PC-3 (cell line): Measurements from ENCODE around the gene C11orf58. TPM values are rescaled to one million over a fixed set of nuclear protein-coding genes. Genes with fewer than 3 reads are reported as not detected.

Source experiments
- ATAC-seq: fragments of 200-7000 bp; cut with Tn5 transposase; 2 replicates; pipeline ENCODE4 v1.9.1; 2020; ENCODE audit warnings: mild to moderate bottlenecking, moderate library complexity
- BruUV-seq: library from RNA; stranded (reverse); fragments of 400-500 nt; replicated peaks from 2 replicates; lab custom pipeline; 2021; lab: Mats Ljungman, UMichigan
- CTCF ChIA-PET: fragments of 300-600 bp; sonication (Branson Sonifier 250); formaldehyde crosslinking; loops from one replicate; lab custom pipeline; 2022; ENCODE audit warnings: antibody characterized with exemption; lab: Charles Lee
- POLR2A ChIA-PET: fragments of 300-600 bp; sonication (Branson Sonifier 250); formaldehyde crosslinking; loops from one replicate; lab custom pipeline; 2022; ENCODE audit warnings: antibody characterized with exemption; ENCODE audit not compliant: unreplicated experiment; lab: Charles Lee
- DNase-seq: peaks from one replicate; pipeline ENCODE4 v3.0.0-alpha.2; 2015
- H2AFZ ChIP-seq: fragments of 300-600 bp; sonication (generic); 2 replicates; pipeline ENCODE4 v1.6.0; 2016; ENCODE audit warnings: antibody characterized with exemption, low read length
- H3F3A ChIP-seq: fragments of 300-600 bp; sonication (generic); one replicate; pipeline ENCODE4 v1.6.0; 2017; ENCODE audit warnings: antibody characterized with exemption, low read length, control low read depth, mild to moderate bottlenecking; ENCODE audit not compliant: unreplicated experiment
- H3K27ac ChIP-seq: fragments of 300-600 bp; sonication (generic); 2 replicates; pipeline ENCODE4 v1.5.1; 2016; ENCODE audit warnings: mild to moderate bottlenecking, low read length
- H3K27me3 ChIP-seq: fragments of 300-600 bp; sonication (generic); 2 replicates; pipeline ENCODE4 v1.6.1; 2016; ENCODE audit warnings: low read length, mixed read lengths
- H3K36me3 ChIP-seq: fragments of 300-600 bp; sonication (generic); 2 replicates; pipeline ENCODE4 v1.6.1; 2016; ENCODE audit warnings: low read depth, mixed run types, low read length, mixed read lengths
- H3K4me1 ChIP-seq: fragments of 300-600 bp; sonication (generic); 2 replicates; pipeline ENCODE4 v1.5.1; 2016; ENCODE audit warnings: low read length; ENCODE audit not compliant: insufficient read depth
- H3K4me2 ChIP-seq: fragments of 300-600 bp; sonication (generic); 2 replicates; pipeline ENCODE4 v1.6.0; 2016; ENCODE audit warnings: low read length
- H3K4me3 ChIP-seq: fragments of 300-600 bp; sonication (generic); 2 replicates; pipeline ENCODE4 v1.5.1; 2016; ENCODE audit warnings: mild to moderate bottlenecking, low read length, mixed read lengths
- H3K79me2 ChIP-seq: fragments of 300-600 bp; sonication (generic); 2 replicates; pipeline ENCODE4 v1.6.1; 2017; ENCODE audit warnings: low read length, mixed read lengths
- H3K9ac ChIP-seq: fragments of 300-600 bp; sonication (generic); 2 replicates; pipeline ENCODE4 v1.6.0; 2016; ENCODE audit warnings: mild to moderate bottlenecking, low read length
- H3K9me2 ChIP-seq: fragments of 300-600 bp; sonication (generic); replicated peaks from 2 replicates; pipeline ENCODE4 v1.6.1; 2016; ENCODE audit warnings: mixed run types, low read length, mixed read lengths
- H3K9me3 ChIP-seq: fragments of 300-600 bp; sonication (generic); 2 replicates; pipeline ENCODE4 v1.6.1; 2016; ENCODE audit warnings: low read length, mixed read lengths
- H4K20me1 ChIP-seq: fragments of 300-600 bp; sonication (generic); 2 replicates; pipeline ENCODE4 v1.6.1; 2016; ENCODE audit warnings: low read length, mixed read lengths
- EZH2 ChIP-seq: fragments of 300-600 bp; sonication (generic); IDR thresholded peaks from one replicate; pipeline ENCODE4 v1.6.1; 2017; ENCODE audit warnings: antibody characterized with exemption, mild to moderate bottlenecking, low read length; ENCODE audit not compliant: unreplicated experiment
- EZH2phosphoT487 ChIP-seq: fragments of 300-600 bp; sonication (generic); IDR thresholded peaks from 2 replicates; pipeline ENCODE4 v1.6.1; 2018; ENCODE audit warnings: mild to moderate bottlenecking, antibody characterized with exemption, low read length, borderline replicate concordance
- intact Hi-C: fragments of 100-400 bp; cut with micrococcal nuclease; formaldehyde crosslinking; loops from 2 replicates; pipeline ENCODE4 v1.9.0; 2023
- total RNA-seq: library from RNA; depleted of rRNA; stranded (reverse); fragments of >200 nt; gene quantifications from 2 replicates; pipeline ENCODE4 v1.2.3, GENCODE V29; 2014
- TF ChIP-seq, protein P1 (sequence below): fragments of 300-600 bp; sonication (generic); conservative IDR thresholded peaks from 2 replicates; pipeline ENCODE4 v1.5.1; 2017; ENCODE audit warnings: antibody characterized with exemption, low read depth, mild to moderate bottlenecking, low read length

The C11orf58 gene
- total RNA-seq, 1 experiment from 2014 or later, result 157 TPM

DNA sequence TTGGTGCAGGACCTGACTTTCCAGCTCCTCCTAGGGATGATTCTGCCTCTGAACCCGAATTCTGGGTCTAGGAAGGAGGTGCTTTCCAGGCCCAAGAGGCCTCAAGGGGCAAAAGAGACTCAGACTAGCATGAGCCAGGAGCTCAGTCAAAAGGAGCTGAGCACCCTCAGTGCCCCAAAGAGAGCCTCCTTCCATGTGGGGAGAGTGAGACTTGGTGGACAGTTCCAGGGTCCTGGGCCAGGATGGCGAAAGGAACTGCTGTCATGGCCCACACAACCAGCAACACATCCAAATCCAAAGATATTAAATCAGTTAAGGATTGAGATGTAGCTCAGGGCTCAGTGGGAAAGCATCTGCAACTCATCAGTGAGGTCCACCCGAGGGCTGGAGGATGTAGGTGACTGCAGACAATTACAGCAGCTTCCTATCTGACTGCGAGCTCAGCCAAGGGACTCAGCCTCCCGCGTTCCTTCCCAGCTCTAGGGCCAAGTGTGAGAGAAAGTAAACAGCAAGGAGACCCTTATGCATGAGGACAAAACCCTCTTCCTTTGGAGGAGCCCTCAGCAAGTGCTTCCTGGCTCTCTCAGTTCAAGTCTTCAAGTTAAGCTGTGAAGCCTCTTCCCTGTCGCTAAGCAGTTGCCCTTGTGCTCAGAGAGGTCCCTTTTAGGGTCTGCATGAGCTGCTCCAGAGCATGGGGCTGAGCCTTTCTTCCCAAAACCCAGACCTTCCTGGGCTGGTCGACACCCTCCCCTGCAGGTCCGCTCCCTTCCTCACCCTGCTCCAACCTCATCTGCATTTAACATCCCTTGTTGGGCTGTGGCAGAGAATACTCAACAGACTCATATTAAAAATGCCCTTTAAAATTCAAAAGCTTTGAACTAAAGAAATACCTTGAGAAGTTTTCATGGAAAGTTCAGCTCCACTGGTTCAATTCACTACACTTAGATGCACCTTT lies 35.8 kb downstream of the C11orf58 start:
- Histone ChIP-seq H3K27me3 (no peaks in the 10 kb centered on the region), H3K4me2 (no peak overlapping the region), H3K9ac (no peak overlapping the region), H3K9me2 (no peaks in the 10 kb centered on the region), H3K27ac (no peak overlapping the region), H3K79me2 (no peaks in the 10 kb centered on the region), H2AFZ (no peak overlapping the region), H3K4me1 (peaks cover 6% of the 10 kb centered on the region), H4K20me1 (no peaks in the 10 kb centered on the region), H3F3A (no peaks in the 10 kb centered on the region), H3K9me3 (no peaks in the 10 kb centered on the region), H3K4me3 (no peak overlapping the region), H3K36me3 (no peaks in the 10 kb centered on the region)
- ATAC-seq (no peak), DNase-seq (no peak)
- TF ChIP-seq EZH2phosphoT487 (no peak), EZH2 (no peak)
- TF ChIP-seq, protein P1, sequence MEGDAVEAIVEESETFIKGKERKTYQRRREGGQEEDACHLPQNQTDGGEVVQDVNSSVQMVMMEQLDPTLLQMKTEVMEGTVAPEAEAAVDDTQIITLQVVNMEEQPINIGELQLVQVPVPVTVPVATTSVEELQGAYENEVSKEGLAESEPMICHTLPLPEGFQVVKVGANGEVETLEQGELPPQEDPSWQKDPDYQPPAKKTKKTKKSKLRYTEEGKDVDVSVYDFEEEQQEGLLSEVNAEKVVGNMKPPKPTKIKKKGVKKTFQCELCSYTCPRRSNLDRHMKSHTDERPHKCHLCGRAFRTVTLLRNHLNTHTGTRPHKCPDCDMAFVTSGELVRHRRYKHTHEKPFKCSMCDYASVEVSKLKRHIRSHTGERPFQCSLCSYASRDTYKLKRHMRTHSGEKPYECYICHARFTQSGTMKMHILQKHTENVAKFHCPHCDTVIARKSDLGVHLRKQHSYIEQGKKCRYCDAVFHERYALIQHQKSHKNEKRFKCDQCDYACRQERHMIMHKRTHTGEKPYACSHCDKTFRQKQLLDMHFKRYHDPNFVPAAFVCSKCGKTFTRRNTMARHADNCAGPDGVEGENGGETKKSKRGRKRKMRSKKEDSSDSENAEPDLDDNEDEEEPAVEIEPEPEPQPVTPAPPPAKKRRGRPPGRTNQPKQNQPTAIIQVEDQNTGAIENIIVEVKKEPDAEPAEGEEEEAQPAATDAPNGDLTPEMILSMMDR, result no peak
- ChIA-PET POLR2A (no interaction called here), CTCF (no interaction called here)
- BruUV-seq, result no TSS peak
- intact Hi-C loops, result no loop called here

DNA sequence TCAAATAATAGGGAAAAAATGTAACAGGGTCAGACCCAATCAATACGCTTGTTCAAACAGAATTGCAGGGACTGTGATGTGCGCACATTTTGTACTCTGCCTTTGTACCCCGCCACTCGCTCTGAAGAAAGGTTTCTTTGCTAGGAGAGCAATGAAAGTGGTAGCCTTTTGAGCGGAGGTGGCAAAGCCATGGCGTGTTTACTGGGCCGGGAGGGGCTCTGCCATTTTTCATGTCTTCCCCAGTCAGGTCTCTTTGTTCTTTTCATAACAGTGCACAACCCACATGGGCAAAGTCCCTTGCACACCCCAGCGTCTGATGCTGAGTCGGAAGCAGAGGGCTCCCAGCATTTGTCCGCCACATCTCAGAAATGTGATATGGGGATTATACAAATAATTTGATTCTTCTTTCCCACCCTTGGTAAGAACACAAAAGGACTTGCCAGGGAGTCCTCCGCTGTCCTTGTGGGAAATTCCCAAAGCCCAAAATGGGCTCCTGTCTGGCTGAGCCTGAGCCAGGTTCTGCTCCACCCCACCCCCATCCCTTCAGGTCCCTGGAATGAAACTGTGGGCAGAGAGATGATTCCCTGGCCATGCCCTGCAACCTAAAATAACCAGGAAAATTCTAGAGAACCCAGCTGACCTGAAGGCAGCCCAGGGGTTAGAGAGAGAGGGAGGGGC lies 36.6 kb downstream of the C11orf58 start:
- intact Hi-C loops, result no loop called here
- Histone ChIP-seq H3K27ac (no peak overlapping the region), H3K9me3 (no peaks in the 10 kb centered on the region), H3K79me2 (no peaks in the 10 kb centered on the region), H3F3A (no peaks in the 10 kb centered on the region), H3K27me3 (no peaks in the 10 kb centered on the region), H2AFZ (no peak overlapping the region), H3K4me3 (no peak overlapping the region), H3K4me1 (peaks cover 6% of the 10 kb centered on the region), H3K9me2 (no peaks in the 10 kb centered on the region), H3K36me3 (no peaks in the 10 kb centered on the region), H3K4me2 (no peak overlapping the region), H4K20me1 (no peaks in the 10 kb centered on the region), H3K9ac (no peak overlapping the region)
- POLR2A ChIA-PET, result no interaction called here
- no TSS peak for BruUV-seq
- CTCF ChIA-PET, result no interaction called here
- DNase-seq (no peak), ATAC-seq (no peak)
- TF ChIP-seq, protein P1, result no peak
- TF ChIP-seq EZH2phosphoT487 (no peak), EZH2 (no peak)
